Thyroid gland (tissue), 4 donors: ENCODE measurements around the gene RNF17.

Experiments
- CTCF ChIP-seq, 6 experiments: fragments of 200-600 bp in 3 of 6; fragments of 450-650 bp in 3 of 6; sonication (generic) in 3 of 6; IDR thresholded peaks; one replicate each; pipeline ENCODE4 v1.5.1; 2016 to 2019; ENCODE audit warnings: antibody characterized with exemption in 6 of 6, mild to moderate bottlenecking in 2 of 6, inconsistent platforms in 1 of 6, moderate library complexity in 1 of 6
- POLR2A ChIP-seq, 2 donors: fragments of 450-650 bp; IDR thresholded peaks; one replicate each; pipeline ENCODE4 v1.6.1; 2017; ENCODE audit warnings: antibody characterized with exemption in 2 of 2, mild to moderate bottlenecking in 2 of 2, moderate library complexity in 1 of 2

GRCh38 chr13:24784319-24784718, 20.4 kb downstream of the RNF17 start:
- TF ChIP-seq POLR2A (IDR thresholded peaks at IDR 0.05): no peak
- no peak for TF ChIP-seq CTCF (IDR thresholded peaks at IDR 0.05)
